H1 (cell line): ENCODE measurements around the gene AK5. TPM values are rescaled to one million over a fixed set of nuclear protein-coding genes. Genes with fewer than 3 reads are reported as not detected.

Source experiments
- CTCF ChIA-PET: fragments of 300-600 bp; sonication (Branson Sonifier 250); formaldehyde crosslinking; loops from one replicate; lab custom pipeline; 2021; ENCODE audit not compliant: partially characterized antibody; lab: Charles Lee
- POLR2A ChIA-PET: fragments of 300-600 bp; sonication (Branson Sonifier 250); formaldehyde crosslinking; loops from one replicate; lab custom pipeline; 2021; ENCODE audit warnings: inconsistent platforms; ENCODE audit not compliant: partially characterized antibody; lab: Charles Lee
- DNase-seq, 2 experiments: peaks; one replicate each; pipeline versions ENCODE4 v3.0.0 to v3.0.0-alpha.2; 2010 to 2022; ENCODE audit warnings: low spot score in 2 of 2, low read depth in 1 of 2, mixed read lengths in 1 of 2
- FAIRE-seq: peaks from 2 replicates; lab custom pipeline; 2011; peaks lifted over from hg19 to GRCh38; lab: Jason Lieb, UNC
- H2AFZ ChIP-seq: 2 replicates; pipeline ENCODE4 v1.8.1; 2012; ENCODE audit warnings: low read length, inconsistent platforms
- H2AK5ac ChIP-seq: 2 replicates; pipeline ENCODE4 v1.6.1; 2013; ENCODE audit warnings: low read depth, low read length
- H2BK120ac ChIP-seq: replicated peaks from 2 replicates; pipeline ENCODE3; 2013; ENCODE audit warnings: low read depth, low read length, inconsistent platforms
- H2BK12ac ChIP-seq: 2 replicates; pipeline ENCODE4 v1.6.1; 2013; ENCODE audit warnings: low read depth, low read length
- H2BK15ac ChIP-seq: 2 replicates; pipeline ENCODE4 v1.6.1; 2013; ENCODE audit warnings: low read length
- H2BK20ac ChIP-seq: 2 replicates; pipeline ENCODE4 v1.6.1; 2013; ENCODE audit warnings: low read length
- H2BK5ac ChIP-seq: 2 replicates; pipeline ENCODE4 v1.6.1; 2013; ENCODE audit warnings: low read depth, low read length
- H3K14ac ChIP-seq: 2 replicates; pipeline ENCODE4 v1.6.1; 2013; ENCODE audit warnings: inconsistent platforms; ENCODE audit not compliant: insufficient read length
- H3K18ac ChIP-seq: 2 replicates; pipeline ENCODE4 v1.6.1; 2013; ENCODE audit warnings: low read length; ENCODE audit errors: extremely low read depth
- H3K23ac ChIP-seq: 2 replicates; pipeline ENCODE4 v1.6.1; 2013; ENCODE audit warnings: inconsistent platforms; ENCODE audit not compliant: insufficient read length
- H3K23me2 ChIP-seq: 2 replicates; pipeline ENCODE4 v1.6.1; 2013; ENCODE audit warnings: low read depth, low read length
- H3K27ac ChIP-seq: 2 replicates; pipeline ENCODE4 v1.6.1; 2011; ENCODE audit warnings: low read depth, low read length, inconsistent platforms
- H3K27me3 ChIP-seq, 4 experiments: replicated peaks in 1 of 4; 1 replicate in 1 of 4; 2 replicates in 3 of 4; pipeline versions ENCODE4 v1.6.1 to v1.8.1; 2011 to 2013; ENCODE audit warnings: low read length in 3 of 4, mild to moderate bottlenecking in 3 of 4, inconsistent platforms in 2 of 4, mixed read lengths in 2 of 4, moderate library complexity in 1 of 4; ENCODE audit not compliant: control insufficient read depth in 3 of 4, insufficient read depth in 3 of 4; ENCODE audit errors: extremely low read depth in 1 of 4
- H3K36me3 ChIP-seq, 4 experiments: 2 replicates each; pipeline versions ENCODE4 v1.6.1 to v1.8.1; 2011 to 2013; ENCODE audit warnings: mild to moderate bottlenecking in 4 of 4, low read length in 3 of 4, moderate library complexity in 2 of 4, control low read depth in 1 of 4, inconsistent platforms in 1 of 4; ENCODE audit not compliant: insufficient read depth in 4 of 4, control insufficient read depth in 2 of 4
- H3K4ac ChIP-seq: replicated peaks from 2 replicates; pipeline ENCODE3; 2013; ENCODE audit warnings: low read length, low read depth, mixed read lengths, inconsistent platforms; ENCODE audit not compliant: insufficient read length
- H3K4me1 ChIP-seq, 4 experiments: replicated peaks in 1 of 4; 1 replicate in 1 of 4; 2 replicates in 3 of 4; pipeline versions ENCODE4 v1.6.1 to v1.8.1; 2011 to 2013; ENCODE audit warnings: low read length in 3 of 4, inconsistent platforms in 2 of 4, mixed read lengths in 1 of 4; ENCODE audit not compliant: insufficient read depth in 4 of 4, control insufficient read depth in 3 of 4
- H3K4me2 ChIP-seq, 2 experiments: 2 replicates each; pipeline versions ENCODE4 v1.6.1 to v1.8.1; 2011 to 2013; ENCODE audit warnings: low read depth in 2 of 2, low read length in 2 of 2, control low read depth in 1 of 2, inconsistent platforms in 1 of 2, mild to moderate bottlenecking in 1 of 2; ENCODE audit not compliant: insufficient read depth in 1 of 2
- H3K4me3 ChIP-seq, 4 experiments: fragments of 200-600, 300-600 bp in 1 of 4; sonication (generic), shearing (Covaris generic), sonication (Bioruptor Twin) in 1 of 4; 2 replicates each; pipeline versions ENCODE4 v1.5.1 to v1.8.1; 2011 to 2016; ENCODE audit warnings: low read length in 4 of 4, low read depth in 3 of 4, control low read depth in 2 of 4, inconsistent platforms in 2 of 4, mild to moderate bottlenecking in 2 of 4, mixed read lengths in 1 of 4, moderate library complexity in 1 of 4; ENCODE audit not compliant: insufficient read depth in 2 of 4; ENCODE audit errors: extremely low read depth in 1 of 4
- H3K56ac ChIP-seq: replicated peaks from 2 replicates; pipeline ENCODE3; 2013; ENCODE audit warnings: low read depth, mild to moderate bottlenecking, mixed read lengths, low read length, inconsistent platforms; ENCODE audit not compliant: insufficient read length
- H3K79me1 ChIP-seq: 2 replicates; pipeline ENCODE4 v1.6.1; 2013; ENCODE audit warnings: low read depth, low read length, control low read depth
- H3K79me2 ChIP-seq, 2 experiments: 2 replicates each; pipeline versions ENCODE4 v1.6.1 to v1.8.1; 2012 to 2013; ENCODE audit warnings: low read length in 2 of 2, mild to moderate bottlenecking in 2 of 2, inconsistent platforms in 1 of 2; ENCODE audit not compliant: insufficient read depth in 2 of 2, control insufficient read depth in 1 of 2
- H3K9ac ChIP-seq, 4 experiments: replicated peaks in 1 of 4; 1 replicate in 1 of 4; 2 replicates in 3 of 4; pipeline versions ENCODE4 v1.6.1 to v1.8.1; 2011 to 2013; ENCODE audit warnings: low read depth in 3 of 4, low read length in 3 of 4, control low read depth in 2 of 4, mild to moderate bottlenecking in 2 of 4, moderate library complexity in 2 of 4, inconsistent platforms in 1 of 4; ENCODE audit errors: extremely low read depth in 1 of 4
- H3K9me3 ChIP-seq, 2 experiments: 2 replicates each; pipeline versions ENCODE4 v1.6.1 to v1.8.1; 2012 to 2013; ENCODE audit warnings: mild to moderate bottlenecking in 2 of 2, moderate library complexity in 2 of 2, control low read depth in 1 of 2, inconsistent platforms in 1 of 2, low read depth in 1 of 2, low read length in 1 of 2, mixed read lengths in 1 of 2; ENCODE audit not compliant: insufficient read depth in 2 of 2
- H4K20me1 ChIP-seq, 2 experiments: replicated peaks in 1 of 2; 2 replicates each; pipeline versions ENCODE3 to v1.8.1; 2011 to 2013; ENCODE audit warnings: inconsistent platforms in 2 of 2, low read length in 2 of 2, mild to moderate bottlenecking in 1 of 2; ENCODE audit not compliant: insufficient read depth in 2 of 2, control insufficient read depth in 1 of 2
- H4K5ac ChIP-seq: 2 replicates; pipeline ENCODE4 v1.6.1; 2013; ENCODE audit warnings: low read length, low read depth, mixed read lengths, inconsistent platforms; ENCODE audit not compliant: insufficient read length
- H4K8ac ChIP-seq: 2 replicates; pipeline ENCODE4 v1.8.0; 2013; ENCODE audit warnings: mild to moderate bottlenecking, moderate library complexity, low read length, inconsistent platforms; ENCODE audit not compliant: insufficient read depth; ENCODE audit errors: extremely low read depth
- H4K91ac ChIP-seq: replicated peaks from 2 replicates; pipeline ENCODE3; 2013; ENCODE audit warnings: low read length, mixed read lengths, inconsistent platforms; ENCODE audit not compliant: insufficient read length
- ASH2L ChIP-seq: fragments of 200-600, 300-600 bp; sonication (generic); IDR thresholded peaks from one replicate; pipeline ENCODE4 v1.7.1; 2017; ENCODE audit warnings: low read length
- CBX5 ChIP-seq: fragments of 300-800, 300-1000 bp; sonication (generic); IDR thresholded peaks from 2 replicates; pipeline ENCODE4 v1.7.1; 2016; ENCODE audit warnings: antibody characterized with exemption, low read length, low read depth
- CTBP2 ChIP-seq: IDR thresholded peaks from 2 replicates; pipeline ENCODE4 v1.7.0; 2011; ENCODE audit warnings: borderline replicate concordance, mild to moderate bottlenecking, moderate library complexity, mixed read lengths, low read length; ENCODE audit not compliant: insufficient read depth, insufficient read length
- HDAC2 ChIP-seq, 2 experiments: fragments of 300-600 bp in 1 of 2; sonication (generic) in 1 of 2; IDR thresholded peaks; 2 replicates each; pipeline ENCODE4 v1.6.1; 2011 to 2012; ENCODE audit warnings: low read depth in 2 of 2, low read length in 2 of 2, mild to moderate bottlenecking in 2 of 2, moderate library complexity in 2 of 2, borderline replicate concordance in 1 of 2, inconsistent platforms in 1 of 2
- MAFK ChIP-seq: IDR thresholded peaks from 2 replicates; pipeline ENCODE4 v1.6.1; 2012; ENCODE audit warnings: low read depth, mild to moderate bottlenecking, improper control_type of control experiment, low read length
- NANOG ChIP-seq: IDR thresholded peaks from 2 replicates; pipeline ENCODE4 v1.6.1; 2011; ENCODE audit warnings: low read length, low read depth, mild to moderate bottlenecking, inconsistent platforms; ENCODE audit not compliant: insufficient read depth, poor library complexity, severe bottlenecking
- RXRA ChIP-seq: IDR thresholded peaks from 2 replicates; pipeline ENCODE4 v1.6.1; 2011; ENCODE audit warnings: low read depth, mild to moderate bottlenecking, low read length, moderate library complexity; ENCODE audit not compliant: insufficient read depth
- SIRT6 ChIP-seq: IDR thresholded peaks from one replicate; pipeline ENCODE4 v1.7.1; 2012; ENCODE audit warnings: low read length, inconsistent platforms
- TAF1 ChIP-seq: IDR thresholded peaks from 2 replicates; pipeline ENCODE4 v1.6.1; 2011; ENCODE audit warnings: mild to moderate bottlenecking, low read depth, low read length
- ZNF274 ChIP-seq: IDR thresholded peaks from 2 replicates; pipeline ENCODE4 v1.7.0; 2012; ENCODE audit warnings: low read length, borderline replicate concordance; ENCODE audit errors: extremely low read depth
- WGBS, 2 experiments: shearing (Covaris generic) in 1 of 2; methylation state at CpG; one replicate each; pipeline versions ENCODE4 v1.1.6 to v1.1.7; 2013 to 2015; ENCODE audit warnings: low lambda C conversion rate in 2 of 2, mixed read lengths in 2 of 2, inconsistent platforms in 1 of 2, low coverage in 1 of 2, missing lambda C conversion rate in 1 of 2; ENCODE audit not compliant: insufficient replicate concordance in 2 of 2, insufficient coverage in 1 of 2, insufficient read length in 1 of 2; ENCODE audit errors: extremely low coverage in 1 of 2, missing lambda C conversion rate in 1 of 2; 5-methylcytosine and 5-hydroxymethylcytosine counted together
- polyA plus RNA-seq, 7 experiments: library from polyadenylated mRNA; depleted of rRNA in 3 of 7; stranded (reverse) in 5 of 7; unstranded in 2 of 7; fragments of >200 nt in 5 of 7; fragments of 200-250 nt in 2 of 7; gene quantifications; 1 replicate in 5 of 7; 2 replicates in 1 of 7; 4 replicates in 1 of 7; pipeline versions ENCODE4 v1.2.1 to v1.2.3, GENCODE V29; 2011 to 2013; ENCODE audit warnings: missing spikeins in 2 of 7, mixed read lengths in 2 of 7
- total RNA-seq: library from RNA; stranded (reverse); fragmentation: NEBNext Ultra II Directional; extraction: Animal tissue kit (Norgen Biotek cat#: 25700); gene quantifications from 2 replicates; pipeline ENCODE4 v1.2.1, GENCODE V29; 2021
- TF ChIP-seq, protein P1 (sequence below): IDR thresholded peaks from 2 replicates; pipeline ENCODE4 v1.6.1; 2011; ENCODE audit warnings: low read length, improper control_type of control experiment

AK5 gene
- total and polyA plus RNA-seq, 2 of the 8 experiments (the other 6 are each of a cell fraction or from before 2014, with no cell fraction given), result 2.0 to 7.1 TPM

DNA sequence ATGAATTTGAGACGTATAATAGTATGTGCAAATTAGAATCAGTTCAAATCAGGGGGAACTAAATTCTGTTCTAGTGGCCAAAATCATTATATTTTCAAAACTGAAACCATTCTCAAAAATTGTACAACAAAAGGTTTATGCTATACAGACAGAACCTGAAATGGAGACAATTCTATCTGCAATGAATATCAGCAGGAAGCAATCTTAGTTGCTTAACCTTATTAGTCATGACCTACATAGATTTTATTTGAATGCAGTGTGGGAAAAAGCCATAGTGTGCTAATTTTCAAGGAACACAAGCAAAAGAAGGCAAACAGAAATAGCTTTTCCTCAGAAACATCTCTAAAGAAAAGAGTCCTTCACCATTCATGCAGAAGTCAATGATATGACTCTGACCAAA is 6.5 kb downstream of the AK5 start:
- Histone ChIP-seq H2BK20ac (no peak overlapping the region), H3K4ac (no peak overlapping the region), H3K79me1 (no peaks in the 10 kb centered on the region), H4K91ac (no peak overlapping the region), H2BK15ac (no peak overlapping the region), H3K27me3 (no peaks in the 10 kb centered on the region; a peak in 2 of 7 replicates), H2BK5ac (no peak overlapping the region), H3K23ac (no peak overlapping the region), H3K27ac (no peak overlapping the region), H2BK120ac (no peak overlapping the region), H2BK12ac (no peak overlapping the region), H3K18ac (no peak overlapping the region), H4K8ac (no peak overlapping the region), H3K14ac (no peak overlapping the region), H3K4me3 (no peak overlapping the region), H3K9ac (no peak overlapping the region), H3K56ac (no peak overlapping the region), H4K5ac (no peak overlapping the region), H3K36me3 (no peaks in the 10 kb centered on the region), H3K79me2 (no peaks in the 10 kb centered on the region), H3K4me2 (no peak overlapping the region), H4K20me1 (no peaks in the 10 kb centered on the region), H2AK5ac (no peak overlapping the region), H3K4me1 (peaks cover 0 to 6% (median 4%) of the 10 kb centered on the region in 4 experiments; a peak in 4 of 7 replicates), H2AFZ (no peak overlapping the region), H3K9me3 (no peaks in the 10 kb centered on the region), H3K23me2 (no peaks in the 10 kb centered on the region)
- FAIRE-seq, result no peak
- CTCF ChIA-PET, result interaction anchor here (2.0 kb wide), 1 partner anchor 25 kb away, joined by 7 read pairs; no protein-coding TSS in a partner anchor
- TF ChIP-seq ZNF274 (no peak), CBX5 (no peak), CTBP2 (no peak), MAFK (no peak), SIRT6 (no peak), HDAC2 (IDR thresholded peaks at IDR 0.05; ENCODE audit: borderline replicate concordance in 1 of 2, low read depth in 2 of 2, low read length in 2 of 2) (no peak), NANOG (no peak), ASH2L (no peak), RXRA (no peak), TAF1 (no peak)
- TF ChIP-seq, protein P1, sequence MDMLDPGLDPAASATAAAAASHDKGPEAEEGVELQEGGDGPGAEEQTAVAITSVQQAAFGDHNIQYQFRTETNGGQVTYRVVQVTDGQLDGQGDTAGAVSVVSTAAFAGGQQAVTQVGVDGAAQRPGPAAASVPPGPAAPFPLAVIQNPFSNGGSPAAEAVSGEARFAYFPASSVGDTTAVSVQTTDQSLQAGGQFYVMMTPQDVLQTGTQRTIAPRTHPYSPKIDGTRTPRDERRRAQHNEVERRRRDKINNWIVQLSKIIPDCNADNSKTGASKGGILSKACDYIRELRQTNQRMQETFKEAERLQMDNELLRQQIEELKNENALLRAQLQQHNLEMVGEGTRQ, result no peak
- POLR2A ChIA-PET, result no interaction called here
- DNase-seq, result no peak
- 85% methylated on average over 1 of the region's 1 CpG; no CpG with 5 or more reads in 1 of the 2 experiments for WGBS, 2 experiments
